DND-41 (cell line): ENCODE data around the gene ALDH3A1.

Experiments
- ATAC-seq: fragments of 200-7000 bp; cut with Tn5 transposase; 3 replicates; pipeline ENCODE4 v1.9.1; 2021; ENCODE audit warnings: low read depth; ENCODE audit not compliant: insufficient read depth
- DNase-seq: peaks from one replicate; pipeline ENCODE4 v3.0.0-alpha.2; 2020
- H2AFZ ChIP-seq: 2 replicates; pipeline ENCODE4 v1.6.0; 2012; ENCODE audit warnings: low read depth, low read length
- H3K27ac ChIP-seq: 2 replicates; pipeline ENCODE4 v1.5.1; 2012; ENCODE audit warnings: low read length, inconsistent platforms
- H3K27me3 ChIP-seq: fragments of 200-600 bp; sonication (generic); 2 replicates; pipeline ENCODE4 v1.6.0; 2012; ENCODE audit warnings: low read length, mild to moderate bottlenecking, inconsistent platforms; ENCODE audit not compliant: insufficient read depth, poor library complexity
- H3K36me3 ChIP-seq: 2 replicates; pipeline ENCODE4 v1.5.1; 2012; ENCODE audit warnings: low read length, inconsistent platforms; ENCODE audit not compliant: insufficient read depth
- H3K4me1 ChIP-seq: 2 replicates; pipeline ENCODE4 v1.5.1; 2012; ENCODE audit warnings: mild to moderate bottlenecking, low read length; ENCODE audit not compliant: insufficient read depth
- H3K4me2 ChIP-seq: 2 replicates; pipeline ENCODE4 v1.6.0; 2012; ENCODE audit warnings: mild to moderate bottlenecking, moderate library complexity, low read length, inconsistent platforms; ENCODE audit not compliant: insufficient read depth
- H3K4me3 ChIP-seq, 2 experiments: fragments of 200-600 bp in 1 of 2; shearing (Covaris generic) in 1 of 2; 2 replicates each; pipeline ENCODE4 v1.5.1; 2012 to 2016; ENCODE audit warnings: inconsistent platforms in 2 of 2, low read length in 2 of 2, mild to moderate bottlenecking in 2 of 2, low read depth in 1 of 2, moderate library complexity in 1 of 2
- H3K79me2 ChIP-seq: 2 replicates; pipeline ENCODE4 v1.6.0; 2012; ENCODE audit warnings: low read length, inconsistent platforms; ENCODE audit not compliant: insufficient read depth
- H3K9ac ChIP-seq: 2 replicates; pipeline ENCODE4 v1.6.0; 2012; ENCODE audit warnings: low read depth, mild to moderate bottlenecking, inconsistent platforms, low read length, moderate library complexity
- H3K9me3 ChIP-seq: 2 replicates; pipeline ENCODE4 v1.5.1; 2012; ENCODE audit warnings: low read length, moderate library complexity, mild to moderate bottlenecking, inconsistent platforms; ENCODE audit not compliant: insufficient read depth, severe bottlenecking
- H4K20me1 ChIP-seq: 2 replicates; pipeline ENCODE4 v1.6.0; 2012; ENCODE audit warnings: low read length; ENCODE audit not compliant: insufficient read depth
- EZH2 ChIP-seq: IDR thresholded peaks from 3 replicates; pipeline ENCODE4 v1.6.1; 2012; ENCODE audit warnings: borderline replicate concordance, low read depth, mild to moderate bottlenecking, moderate library complexity, low read length, inconsistent platforms; ENCODE audit not compliant: severe bottlenecking
- TF ChIP-seq, protein P1 (sequence below): IDR thresholded peaks from 2 replicates; pipeline ENCODE4 v1.5.1; 2012; ENCODE audit warnings: borderline replicate concordance, low read length, moderate library complexity, mild to moderate bottlenecking; ENCODE audit not compliant: poor library complexity, severe bottlenecking; ENCODE audit errors: extremely low read depth

The ALDH3A1 gene

DNA sequence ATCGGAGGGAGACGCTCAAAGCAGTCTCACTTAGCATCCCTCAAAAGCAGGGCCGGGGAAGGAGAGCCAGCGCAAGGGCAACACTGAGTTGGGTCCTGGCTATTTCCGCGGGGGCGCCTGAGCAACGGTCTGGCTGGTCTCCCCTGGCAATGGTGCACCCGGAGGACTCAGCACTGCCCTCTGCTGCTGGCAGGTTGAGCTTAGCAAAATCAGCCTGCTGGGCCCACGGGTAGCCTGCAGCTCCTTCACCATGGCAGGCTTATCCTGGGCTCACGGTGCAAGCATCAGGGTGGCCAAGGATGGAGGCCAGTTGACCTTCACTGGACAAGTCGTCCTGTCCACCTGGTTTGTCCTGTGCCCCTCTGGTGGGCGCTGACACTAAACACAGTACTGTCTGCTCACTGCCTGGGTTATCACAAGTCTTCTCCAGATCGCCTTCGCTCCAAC lies 14.4 kb upstream of the ALDH3A1 start:
- DNase-seq, result peak; percentile 48
- Histone ChIP-seq H3K36me3 (no peaks in the 10 kb centered on the region), H3K9ac (no peak overlapping the region), H3K4me3 (no peak overlapping the region), H4K20me1 (no peaks in the 10 kb centered on the region; the same call in 1 of the 2 replicates), H3K27ac (no peak overlapping the region), H3K79me2 (no peaks in the 10 kb centered on the region), H3K4me2 (no peak overlapping the region), H3K9me3 (no peaks in the 10 kb centered on the region), H3K27me3 (no peaks in the 10 kb centered on the region), H3K4me1 (no peaks in the 10 kb centered on the region), H2AFZ (no peak overlapping the region)
- peak; percentile 62; the same call in 2 of the 3 replicates for ATAC-seq
- no peak for TF ChIP-seq EZH2
- TF ChIP-seq, protein P1, sequence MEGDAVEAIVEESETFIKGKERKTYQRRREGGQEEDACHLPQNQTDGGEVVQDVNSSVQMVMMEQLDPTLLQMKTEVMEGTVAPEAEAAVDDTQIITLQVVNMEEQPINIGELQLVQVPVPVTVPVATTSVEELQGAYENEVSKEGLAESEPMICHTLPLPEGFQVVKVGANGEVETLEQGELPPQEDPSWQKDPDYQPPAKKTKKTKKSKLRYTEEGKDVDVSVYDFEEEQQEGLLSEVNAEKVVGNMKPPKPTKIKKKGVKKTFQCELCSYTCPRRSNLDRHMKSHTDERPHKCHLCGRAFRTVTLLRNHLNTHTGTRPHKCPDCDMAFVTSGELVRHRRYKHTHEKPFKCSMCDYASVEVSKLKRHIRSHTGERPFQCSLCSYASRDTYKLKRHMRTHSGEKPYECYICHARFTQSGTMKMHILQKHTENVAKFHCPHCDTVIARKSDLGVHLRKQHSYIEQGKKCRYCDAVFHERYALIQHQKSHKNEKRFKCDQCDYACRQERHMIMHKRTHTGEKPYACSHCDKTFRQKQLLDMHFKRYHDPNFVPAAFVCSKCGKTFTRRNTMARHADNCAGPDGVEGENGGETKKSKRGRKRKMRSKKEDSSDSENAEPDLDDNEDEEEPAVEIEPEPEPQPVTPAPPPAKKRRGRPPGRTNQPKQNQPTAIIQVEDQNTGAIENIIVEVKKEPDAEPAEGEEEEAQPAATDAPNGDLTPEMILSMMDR, result peak; percentile 75

DNA sequence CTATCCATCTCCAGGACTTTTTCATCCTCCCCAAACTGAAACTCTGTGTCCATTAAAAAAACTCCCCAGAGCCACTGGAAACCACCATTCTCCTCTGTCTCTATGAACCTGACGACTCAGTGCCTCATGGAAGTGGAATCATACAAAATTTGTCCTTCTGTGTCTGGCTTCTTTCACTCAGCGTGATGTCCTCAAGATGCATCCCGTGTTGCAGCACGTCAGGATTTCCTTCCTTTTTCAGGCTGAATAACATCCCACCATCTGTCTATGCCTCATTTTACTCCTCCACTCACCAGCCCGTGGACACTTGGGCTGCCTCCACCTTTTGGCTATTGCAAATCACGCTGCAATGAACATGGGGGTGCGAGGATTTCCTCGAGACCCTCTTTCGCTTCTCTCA lies 12.6 kb upstream of the ALDH3A1 start:
- no peaks in the 10 kb centered on the region for H4K20me1 ChIP-seq
- no peak overlapping the region for H3K4me2 ChIP-seq
- H3K36me3 ChIP-seq, result no peaks in the 10 kb centered on the region
- H3K27ac ChIP-seq, result no peak overlapping the region
- no peak overlapping the region for H3K4me3 ChIP-seq
- no peaks in the 10 kb centered on the region for H3K27me3 ChIP-seq
- H3K9me3 ChIP-seq, result no peaks in the 10 kb centered on the region
- no peaks in the 10 kb centered on the region for H3K79me2 ChIP-seq
- no peak for DNase-seq
- ATAC-seq, result no peak
- H3K4me1 ChIP-seq, result no peaks in the 10 kb centered on the region
- no peak overlapping the region for H2AFZ ChIP-seq
- TF ChIP-seq EZH2, result no peak
- TF ChIP-seq, protein P1, result no peak
- no peak overlapping the region for H3K9ac ChIP-seq

- no peak for ATAC-seq
- TF ChIP-seq EZH2, result no peak
- H3K9ac ChIP-seq, result no peak overlapping the region
- no peak for DNase-seq
- no peaks in the 10 kb centered on the region for H3K36me3 ChIP-seq
- no peak overlapping the region for H3K27ac ChIP-seq
- H3K27me3 ChIP-seq, result peaks cover 1% of the 10 kb centered on the region
- H3K4me2 ChIP-seq, result no peak overlapping the region
- H3K9me3 ChIP-seq, result no peaks in the 10 kb centered on the region
- no peaks in the 10 kb centered on the region for H3K4me1 ChIP-seq
- no peaks in the 10 kb centered on the region for H4K20me1 ChIP-seq
- no peak overlapping the region for H2AFZ ChIP-seq
- H3K4me3 ChIP-seq, result no peak overlapping the region
- H3K79me2 ChIP-seq, result no peaks in the 10 kb centered on the region
Measured at GRCh38 chr17:19759568-19760549, 11.8 kb upstream of the ALDH3A1 start.

DNA sequence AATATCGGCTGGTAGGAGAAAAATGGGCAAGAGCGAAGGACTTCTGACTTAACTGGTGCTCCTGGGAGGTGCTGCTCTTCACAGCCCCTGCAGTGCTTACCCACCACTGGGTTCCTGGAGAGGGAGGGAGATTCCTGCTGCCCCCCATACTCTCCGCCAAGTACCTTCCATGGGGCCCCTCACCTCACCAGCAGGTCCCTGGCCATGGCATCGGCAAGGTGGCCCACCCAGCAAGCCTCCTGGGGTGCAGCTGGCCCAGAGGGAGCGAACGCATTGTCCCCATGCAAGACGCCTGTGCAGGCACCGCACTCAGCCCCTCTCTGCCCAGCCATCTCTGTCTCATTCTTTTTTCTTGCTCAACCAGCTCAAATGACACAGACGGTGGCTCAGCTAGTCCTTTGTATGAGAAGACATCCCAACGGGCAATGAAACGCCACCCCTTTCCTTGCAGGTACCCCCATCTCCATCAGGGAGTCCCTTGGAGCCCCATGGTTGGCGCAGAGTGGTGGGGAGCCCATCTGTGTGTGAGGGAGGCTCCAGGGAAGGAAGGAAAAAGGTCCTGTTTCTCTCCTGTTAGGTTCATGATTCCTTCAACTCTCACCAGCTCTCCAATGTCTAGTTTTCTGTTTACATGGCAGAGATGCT lies 9.6 kb upstream of the ALDH3A1 start:
- no peak overlapping the region for H3K4me3 ChIP-seq
- TF ChIP-seq, protein P1, result no peak
- TF ChIP-seq EZH2, result no peak
- no peak for ATAC-seq
- no peaks in the 10 kb centered on the region for H3K36me3 ChIP-seq
- H3K9me3 ChIP-seq, result no peaks in the 10 kb centered on the region
- no peaks in the 10 kb centered on the region for H3K4me1 ChIP-seq
- H3K79me2 ChIP-seq, result no peaks in the 10 kb centered on the region
- H3K4me2 ChIP-seq, result no peak overlapping the region
- H4K20me1 ChIP-seq, result no peaks in the 10 kb centered on the region
- DNase-seq, result no peak
- peaks cover 11% of the 10 kb centered on the region for H3K27me3 ChIP-seq
- no peak overlapping the region for H3K9ac ChIP-seq
- H3K27ac ChIP-seq, result no peak overlapping the region
- H2AFZ ChIP-seq, result no peak overlapping the region
